Osteoblast (primary cell): ENCODE data around the gene RELCH. TPM values are rescaled to one million over a fixed set of nuclear protein-coding genes. Genes with fewer than 3 reads are reported as not detected.

Source experiments
- DNase-seq: peaks from one replicate; pipeline ENCODE4 v3.0.0; 2011; ENCODE audit warnings: low spot score, mixed read lengths; ENCODE audit not compliant: insufficient read length; ENCODE audit errors: missing footprints
- H2AFZ ChIP-seq: 2 replicates; pipeline ENCODE4 v1.6.0; 2011; ENCODE audit warnings: mild to moderate bottlenecking, low read length
- H3K27ac ChIP-seq: 2 replicates; pipeline ENCODE4 v1.5.1; 2011; ENCODE audit warnings: mild to moderate bottlenecking, low read depth, low read length, moderate library complexity
- H3K27me3 ChIP-seq: 2 replicates; pipeline ENCODE4 v1.6.0; 2012; ENCODE audit warnings: mild to moderate bottlenecking, control low read depth, inconsistent platforms, low read length, moderate library complexity; ENCODE audit not compliant: insufficient read depth
- H3K36me3 ChIP-seq: 2 replicates; pipeline ENCODE4 v1.5.1; 2011; ENCODE audit warnings: mild to moderate bottlenecking, low read length, control low read depth, moderate library complexity; ENCODE audit not compliant: insufficient read depth
- H3K4me1 ChIP-seq: 2 replicates; pipeline ENCODE4 v1.5.1; 2011; ENCODE audit warnings: mild to moderate bottlenecking, low read length, control low read depth, moderate library complexity; ENCODE audit not compliant: insufficient read depth
- H3K4me2 ChIP-seq: 2 replicates; pipeline ENCODE4 v1.6.0; 2011; ENCODE audit warnings: mild to moderate bottlenecking, low read length; ENCODE audit not compliant: insufficient read depth
- H3K4me3 ChIP-seq: fragments of 200-600 bp; sonication (generic); 3 replicates; pipeline ENCODE4 v1.5.1; 2012; ENCODE audit warnings: mild to moderate bottlenecking, low read length, inconsistent platforms; ENCODE audit not compliant: insufficient read depth
- H3K79me2 ChIP-seq: 2 replicates; pipeline ENCODE4 v1.6.0; 2012; ENCODE audit warnings: mild to moderate bottlenecking, low read length, control low read depth, inconsistent platforms; ENCODE audit not compliant: insufficient read depth
- H3K9me3 ChIP-seq: 2 replicates; pipeline ENCODE4 v1.5.1; 2011; ENCODE audit warnings: low read depth, low read length, control low read depth
- H4K20me1 ChIP-seq: 2 replicates; pipeline ENCODE4 v1.6.0; 2012; ENCODE audit warnings: mild to moderate bottlenecking, low read length, control low read depth; ENCODE audit not compliant: insufficient read depth
- CTCF ChIP-seq: IDR thresholded peaks from 2 replicates; pipeline ENCODE4 v1.5.1; 2011; ENCODE audit warnings: mild to moderate bottlenecking, low read depth, low read length, moderate library complexity; ENCODE audit errors: extremely low read depth
- total RNA-seq: library from RNA; depleted of rRNA; stranded (reverse); fragments of >200 nt; gene quantifications from 2 replicates; pipeline ENCODE4 v1.2.3, GENCODE V29; 2012

The RELCH gene
- total RNA-seq, 1 donor, result 34.0 TPM

- TF ChIP-seq CTCF, result no peak
- Histone ChIP-seq H3K9me3 (no peaks in the 10 kb centered on the region), H4K20me1 (no peaks in the 10 kb centered on the region), H3K27me3 (no peaks in the 10 kb centered on the region), H3K36me3 (peaks cover 6% of the 10 kb centered on the region), H2AFZ (no peak overlapping the region), H3K79me2 (peaks cover 3% of the 10 kb centered on the region), H3K27ac (no peak overlapping the region), H3K4me2 (no peak overlapping the region), H3K4me3 (no peak overlapping the region), H3K4me1 (no peaks in the 10 kb centered on the region)
- DNase-seq, result no peak
Observed at GRCh38 chr18:62236252-62236651, 49.2 kb downstream of the RELCH start.

DNA sequence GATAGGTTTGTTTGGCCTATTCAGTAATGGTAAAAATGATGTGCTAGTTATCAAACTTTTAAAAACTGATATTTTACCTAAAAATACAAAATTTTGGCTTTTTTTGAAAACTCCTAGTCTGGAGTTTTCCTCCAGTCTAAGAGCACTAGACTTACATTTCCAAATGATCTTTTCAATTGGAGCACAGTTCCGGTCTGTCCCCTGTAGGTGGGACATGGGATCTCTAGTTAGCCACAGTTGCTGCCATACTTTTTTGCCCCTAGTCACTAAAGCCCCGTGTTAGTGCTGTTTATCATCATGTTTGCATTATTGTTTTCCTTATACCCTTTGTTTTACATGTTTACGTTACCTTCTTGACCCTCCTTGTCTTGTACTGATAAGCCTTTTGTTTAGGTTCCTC lies 52.4 kb downstream of the RELCH start:
- Histone ChIP-seq H3K27me3 (no peaks in the 10 kb centered on the region), H3K9me3 (no peaks in the 10 kb centered on the region), H3K4me1 (no peaks in the 10 kb centered on the region), H3K36me3 (no peaks in the 10 kb centered on the region), H4K20me1 (no peaks in the 10 kb centered on the region), H3K79me2 (peaks cover 3% of the 10 kb centered on the region), H3K4me2 (no peak overlapping the region), H3K27ac (no peak overlapping the region), H3K4me3 (no peak overlapping the region), H2AFZ (no peak overlapping the region)
- no peak for DNase-seq
- TF ChIP-seq CTCF, result no peak

DNA sequence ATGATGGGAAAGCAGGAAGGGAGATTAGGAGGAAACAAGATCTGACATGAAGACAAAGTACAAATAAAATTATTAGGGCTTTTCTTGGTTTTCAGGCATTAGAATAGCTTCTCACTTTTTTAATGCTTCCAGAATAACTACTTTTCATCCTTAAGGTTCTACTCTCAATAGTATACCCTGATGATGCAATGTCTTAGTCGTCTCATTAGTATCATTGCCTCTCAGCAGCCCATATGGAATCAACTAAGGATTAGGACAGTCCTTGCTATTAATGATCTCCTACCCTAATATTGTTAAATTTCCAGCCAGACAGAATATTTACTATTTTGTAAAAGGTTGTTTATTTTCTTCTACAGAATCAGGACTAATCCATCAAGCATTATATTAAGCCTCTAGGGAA lies 55.9 kb downstream of the RELCH start:
- Histone ChIP-seq H3K27ac (no peak overlapping the region), H4K20me1 (no peaks in the 10 kb centered on the region), H3K9me3 (no peaks in the 10 kb centered on the region), H3K27me3 (no peaks in the 10 kb centered on the region), H2AFZ (no peak overlapping the region), H3K4me3 (no peak overlapping the region), H3K4me2 (no peak overlapping the region), H3K4me1 (no peaks in the 10 kb centered on the region), H3K36me3 (peaks cover 4% of the 10 kb centered on the region), H3K79me2 (no peaks in the 10 kb centered on the region)
- DNase-seq, result no peak
- TF ChIP-seq CTCF, result no peak

DNA sequence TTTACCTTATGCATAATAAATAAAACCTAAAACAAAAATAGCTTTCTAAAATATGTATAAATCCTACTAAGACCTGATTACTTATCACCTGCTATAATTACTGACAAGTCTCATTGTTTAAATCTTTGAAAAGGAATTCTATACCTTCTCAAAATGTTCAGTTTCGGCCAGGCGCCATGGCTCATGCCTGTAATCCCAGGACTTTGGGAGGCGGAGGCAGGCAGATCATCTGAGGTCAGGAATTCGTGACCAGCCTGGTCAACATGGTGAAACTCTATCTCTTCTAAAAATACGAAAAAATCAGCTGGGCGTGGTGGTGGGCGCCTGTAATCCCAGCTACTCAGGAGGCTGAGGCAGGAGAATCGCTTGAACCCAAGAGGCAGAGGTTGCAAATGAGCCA lies 58.1 kb downstream of the RELCH start:
- Histone ChIP-seq H3K79me2 (no peaks in the 10 kb centered on the region), H3K27ac (no peak overlapping the region), H4K20me1 (no peaks in the 10 kb centered on the region), H3K36me3 (peaks cover 4% of the 10 kb centered on the region), H3K9me3 (no peaks in the 10 kb centered on the region), H3K4me3 (no peak overlapping the region), H3K4me2 (no peak overlapping the region), H3K27me3 (no peaks in the 10 kb centered on the region), H2AFZ (no peak overlapping the region), H3K4me1 (no peaks in the 10 kb centered on the region)
- TF ChIP-seq CTCF, result no peak
- DNase-seq, result no peak
